GM18511 (cell line): Measurements from ENCODE around the gene MED20.

Experiments used
- ATAC-seq: cut with Tn5 transposase; IDR thresholded peaks from one replicate; pipeline ENCODE4 v1.9.1; 2021; ENCODE audit warnings: mild to moderate bottlenecking, moderate library complexity; ENCODE audit not compliant: unreplicated experiment

Gene MED20

DNA sequence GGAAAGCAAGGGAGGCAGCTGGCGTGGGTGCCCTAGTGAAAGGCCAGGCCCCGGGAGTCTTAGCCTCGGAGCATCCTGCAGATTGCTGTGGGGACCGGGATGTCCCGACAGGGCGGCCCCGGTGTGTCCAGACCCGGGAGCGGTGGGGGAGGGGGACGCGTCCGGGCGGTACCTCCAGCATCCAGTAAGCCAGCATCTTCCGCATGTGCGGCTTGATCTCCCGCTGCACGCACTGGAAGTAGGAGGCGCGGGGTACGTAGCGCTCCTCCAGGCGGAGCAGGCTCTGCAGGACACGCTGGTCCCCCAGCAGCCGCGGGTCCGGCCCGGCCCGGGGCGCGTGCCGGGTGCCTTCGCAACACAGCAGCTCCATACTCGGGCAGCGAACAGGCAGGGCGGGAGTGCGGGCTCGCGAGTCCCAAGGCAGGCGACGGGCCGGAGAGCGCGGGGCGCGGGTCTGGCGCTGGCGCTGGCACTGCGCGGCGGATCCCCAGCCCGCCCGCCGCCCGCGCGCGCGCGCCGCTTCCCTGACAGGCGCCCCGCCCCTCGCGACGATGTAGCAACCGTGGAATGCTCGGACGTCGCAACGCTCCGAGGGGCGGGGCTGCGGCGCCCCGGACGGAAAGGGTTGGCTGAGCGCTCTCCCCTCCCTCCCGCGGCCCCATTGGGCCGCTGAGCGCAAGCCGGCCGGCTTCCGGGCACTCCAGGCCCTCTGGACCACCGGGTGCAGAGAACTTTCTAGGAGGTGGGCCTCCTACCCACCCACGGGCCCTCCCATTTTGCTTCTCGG, 20.5 kb upstream of the MED20 start, which contains the start of gene CCND3:
Gene CCND3 (minus strand): TSS at position 529 of the 787 bp plus-strand sequence. CDS start 159 bp downstream, at position 370.
- peak; percentile 90 for ATAC-seq

DNA sequence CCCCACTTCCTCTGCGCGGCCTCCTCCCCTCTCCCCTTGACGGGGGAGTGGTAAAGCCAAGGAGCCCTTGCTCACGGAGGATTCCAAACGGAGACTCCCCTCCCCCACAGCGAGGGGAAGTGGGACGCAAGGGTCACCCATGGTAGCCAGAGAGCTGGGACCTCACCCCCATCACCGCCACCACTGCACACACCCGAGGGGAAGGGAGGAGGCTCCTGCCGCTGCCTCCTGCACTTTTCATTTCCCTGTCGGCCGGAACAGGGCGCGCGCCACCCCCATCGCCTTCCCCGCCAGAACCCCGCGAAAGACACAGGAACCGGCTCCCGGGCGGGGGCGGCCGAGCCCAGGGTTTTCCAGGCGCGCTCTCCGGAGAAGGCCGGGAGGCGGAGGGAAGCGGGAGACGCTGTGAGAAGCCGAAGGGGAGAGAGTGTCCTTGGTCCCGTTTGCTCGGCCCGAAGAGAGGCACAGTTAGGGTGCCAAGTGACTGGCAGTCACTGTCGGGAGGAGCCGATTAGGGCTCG, 19.9 kb upstream of the MED20 start:
- ATAC-seq: no peak

DNA sequence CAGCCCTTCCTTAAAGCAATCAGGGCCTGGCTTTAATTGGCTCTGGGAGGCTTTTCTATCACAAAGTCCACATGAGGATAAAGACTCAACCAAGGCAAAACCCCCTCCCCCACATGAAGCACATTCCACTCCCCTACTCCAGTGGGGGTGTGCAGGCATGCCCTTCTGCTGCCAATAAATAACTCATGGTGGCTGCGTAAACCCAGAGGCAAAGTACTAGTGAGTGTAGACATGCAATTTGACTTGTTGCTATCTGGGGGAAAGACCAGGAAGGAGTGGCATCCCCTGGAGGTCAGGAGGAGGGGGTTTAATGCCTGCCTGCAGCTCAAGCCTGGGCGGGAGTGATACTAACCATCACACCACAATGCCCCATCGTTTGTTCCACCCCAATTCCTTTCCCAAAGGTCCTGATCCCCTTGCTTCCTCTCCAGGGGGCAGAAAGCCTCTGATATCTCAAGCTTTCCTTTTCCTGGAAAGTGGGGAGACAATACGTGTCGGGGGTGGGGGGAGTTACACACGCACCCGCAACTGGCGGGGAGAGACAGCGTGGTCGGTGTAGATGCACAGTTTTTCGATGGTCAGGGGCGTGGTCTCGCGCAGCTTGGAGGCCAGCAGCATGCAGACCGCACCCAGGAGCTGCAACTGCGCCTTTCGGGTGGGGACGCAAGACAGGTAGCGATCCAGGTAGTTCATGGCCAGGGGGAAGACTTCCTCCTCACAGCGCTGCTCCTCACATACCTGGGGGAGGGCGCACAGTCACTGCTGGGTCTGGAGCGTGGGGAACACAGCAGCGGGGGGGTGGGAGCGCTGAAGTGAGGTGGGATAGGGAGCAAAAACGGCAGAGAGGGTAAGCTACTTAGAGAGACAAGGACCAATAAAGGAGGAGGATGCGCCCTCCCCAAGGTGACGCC, 19.2 kb upstream of the MED20 start:
- ATAC-seq: no peak

DNA sequence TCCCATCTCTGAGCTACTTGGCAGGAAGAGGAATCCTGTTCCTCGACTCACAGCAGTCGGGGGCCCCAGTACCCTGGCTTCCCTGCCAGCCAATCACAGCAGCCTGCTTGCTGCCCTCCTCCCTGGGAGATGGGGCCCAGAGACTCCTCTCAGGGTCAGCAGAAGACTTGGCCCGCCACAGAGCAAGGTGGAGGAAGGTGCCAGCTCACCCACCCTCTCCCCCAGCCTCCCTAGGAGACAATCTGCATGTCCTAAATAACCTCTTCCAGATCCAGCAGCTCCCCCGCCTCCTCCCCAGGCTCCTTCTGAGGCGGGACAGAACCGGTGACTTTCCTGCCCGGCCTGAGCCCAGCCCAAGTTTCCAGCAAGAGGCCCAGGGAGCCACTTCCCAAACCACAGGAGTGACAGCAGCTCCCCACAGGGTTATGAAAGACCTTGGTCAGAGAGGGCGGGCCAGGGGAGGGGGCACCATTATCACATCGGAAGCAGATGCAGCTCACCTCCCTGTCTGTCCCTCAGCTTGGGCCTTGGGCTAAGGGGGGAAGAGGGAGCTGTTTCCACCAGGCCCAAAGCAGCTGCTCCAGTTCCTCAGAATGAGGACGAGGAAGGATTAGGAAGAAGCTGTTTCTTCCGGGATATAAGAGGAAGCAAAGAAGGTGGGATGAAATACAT, 18.4 kb upstream of the MED20 start:
- ATAC-seq: no peak

DNA sequence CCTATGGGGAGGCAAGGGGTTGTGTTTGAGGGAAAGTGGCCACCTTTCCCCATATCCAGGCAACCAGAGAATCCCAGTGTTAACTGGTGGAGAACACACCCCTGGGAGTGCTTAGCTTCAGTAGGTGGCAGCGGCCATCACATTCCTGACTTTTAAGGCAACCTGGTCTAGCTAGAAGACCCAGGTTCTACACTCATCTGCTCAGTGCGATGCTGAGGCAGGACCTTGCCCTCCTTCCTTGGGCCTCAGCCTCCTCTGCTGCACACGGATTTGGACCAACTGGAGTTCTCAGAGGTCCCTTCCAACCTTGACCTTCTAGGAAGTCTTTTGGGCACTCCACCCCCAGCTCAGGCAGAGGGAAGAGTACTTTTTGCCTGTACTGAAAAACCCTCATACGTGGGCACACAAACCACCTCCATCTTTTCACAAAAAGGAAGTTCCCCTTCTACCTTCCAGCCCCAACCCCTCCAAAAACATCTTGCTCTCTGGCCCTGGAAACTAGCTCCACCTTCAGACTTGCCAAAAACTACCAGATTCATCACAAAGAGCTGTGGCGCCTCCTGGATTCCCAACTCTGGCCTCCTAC, 17.7 kb upstream of the MED20 start:
- ATAC-seq: no peak

DNA sequence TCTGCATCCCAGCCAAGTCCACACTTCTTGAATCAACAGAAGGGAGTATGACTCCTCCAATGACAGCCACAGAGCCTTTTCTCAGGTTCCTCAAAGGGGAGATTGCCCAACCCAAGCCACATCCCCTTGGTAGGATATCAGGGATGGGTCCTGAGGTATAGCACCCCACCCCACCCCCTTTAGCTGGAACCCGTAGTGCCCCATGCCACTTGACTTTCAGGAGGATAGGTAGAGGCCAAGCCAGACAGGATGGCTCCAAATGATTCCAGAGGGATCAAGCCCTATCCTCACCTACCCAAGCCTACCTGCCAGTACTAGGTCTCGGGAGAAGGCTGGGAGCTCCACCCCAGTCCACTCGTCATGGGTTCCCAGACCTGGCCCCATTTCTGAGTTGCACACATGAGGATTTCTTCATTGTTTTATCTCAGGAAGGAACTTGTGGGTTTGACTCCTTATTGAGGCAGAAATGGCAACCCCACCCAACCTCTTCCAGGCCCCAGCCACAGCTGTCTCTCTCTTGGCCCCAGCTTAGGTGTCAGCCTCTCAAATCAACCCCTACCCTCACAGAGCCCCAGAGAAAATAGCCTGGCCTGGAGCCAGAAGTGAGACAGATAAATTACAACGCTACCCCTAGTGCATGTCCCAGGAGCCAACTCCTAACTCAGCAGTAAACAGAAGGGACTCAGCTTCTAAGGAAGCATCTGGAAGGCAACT, 17.1 kb upstream of the MED20 start:
- no peak for ATAC-seq

DNA sequence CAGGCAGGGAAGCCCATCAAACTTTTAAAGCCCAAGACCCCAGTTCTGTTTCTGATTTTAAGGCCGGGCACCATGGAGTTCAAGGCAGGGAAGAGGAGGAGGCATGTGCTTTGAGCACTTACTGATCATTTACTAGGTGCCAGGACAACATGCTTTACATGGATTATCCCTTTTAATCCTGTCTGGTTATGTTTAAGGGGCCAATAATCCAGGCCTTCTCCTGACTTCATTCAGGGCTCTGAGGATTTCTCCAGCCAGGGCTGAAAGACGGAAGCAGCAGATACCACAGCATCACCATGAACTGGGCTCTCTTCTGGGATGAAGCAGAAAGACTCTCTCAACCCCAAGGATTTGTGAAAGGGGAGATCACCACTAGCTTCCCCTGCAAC, 16.5 kb upstream of the MED20 start:
- ATAC-seq: no peak

DNA sequence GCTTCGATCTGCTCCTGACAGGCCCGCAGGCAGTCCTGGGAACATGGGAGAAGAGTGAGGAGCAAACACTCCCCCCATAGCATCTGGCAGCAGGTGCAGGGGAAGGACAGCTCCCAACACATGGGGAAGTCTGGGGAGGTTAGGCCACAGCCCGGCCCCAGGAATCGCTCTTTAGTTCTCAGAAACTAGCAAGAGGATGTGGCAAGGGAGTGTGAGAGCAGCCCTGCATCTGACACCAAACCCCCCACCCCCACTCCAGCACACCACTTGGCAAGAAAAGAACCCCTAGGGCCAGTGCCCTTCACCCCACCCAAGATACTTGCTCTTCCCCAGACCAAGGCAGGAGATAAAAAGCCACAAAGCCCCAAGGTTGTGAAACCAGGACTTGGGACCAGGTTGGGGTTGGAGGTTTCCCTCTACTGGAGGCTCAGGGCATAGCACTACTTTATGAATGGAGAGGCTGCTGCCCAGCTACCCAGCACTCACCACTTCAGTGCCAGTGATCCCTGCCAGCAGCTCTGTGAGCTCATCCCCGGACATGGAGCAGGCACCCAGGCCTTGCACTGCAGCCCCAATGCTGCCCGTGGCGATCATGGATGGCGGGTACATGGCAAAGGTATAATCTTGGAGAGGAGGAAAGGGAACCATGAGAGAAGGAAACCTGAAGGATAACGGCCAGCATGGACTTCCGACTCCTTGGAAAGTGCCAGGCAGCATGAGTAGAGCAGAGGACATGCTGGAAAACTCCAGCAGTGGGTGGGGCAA, 15.3 kb upstream of the MED20 start:
- ATAC-seq: peak; percentile 64

DNA sequence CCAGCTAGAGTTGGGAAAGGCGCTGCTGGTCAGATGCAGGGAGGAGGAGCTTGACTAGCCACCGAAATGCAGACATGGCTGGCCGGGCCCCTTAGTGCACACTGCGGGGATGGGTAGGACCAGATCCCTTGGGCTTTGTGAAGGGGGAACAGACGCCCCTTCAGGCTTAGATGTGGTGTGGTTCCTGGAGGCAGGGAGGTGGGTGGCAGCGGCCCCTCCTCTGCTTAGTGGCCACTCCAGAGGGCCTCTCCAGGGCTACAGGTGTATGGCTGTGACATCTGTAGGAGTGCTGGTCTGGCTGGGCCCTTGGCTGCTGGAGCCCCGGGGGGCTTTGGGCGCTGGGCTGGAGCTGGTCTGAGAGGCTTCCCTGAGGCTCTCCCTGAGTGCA, 14.7 kb upstream of the MED20 start:
- ATAC-seq: peak; percentile 14

DNA sequence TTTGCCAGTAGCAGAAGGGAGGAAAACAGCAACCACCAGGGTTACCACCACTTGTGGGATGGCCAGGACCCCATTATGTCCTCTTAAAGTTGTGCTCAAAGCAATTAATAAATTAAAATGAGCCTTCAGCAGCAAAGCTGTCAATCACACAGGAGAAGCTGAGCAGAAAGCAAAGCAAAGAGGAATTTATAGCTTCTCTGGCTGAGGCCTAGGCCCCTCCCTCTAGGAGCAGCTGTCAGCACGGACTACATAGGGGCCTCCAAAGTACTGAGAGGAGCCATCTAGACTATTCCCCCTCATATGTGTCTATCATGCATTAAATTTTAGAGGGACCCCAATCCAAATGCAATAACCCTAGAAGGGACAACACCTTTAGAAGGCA, 14.2 kb upstream of the MED20 start:
- no peak for ATAC-seq

DNA sequence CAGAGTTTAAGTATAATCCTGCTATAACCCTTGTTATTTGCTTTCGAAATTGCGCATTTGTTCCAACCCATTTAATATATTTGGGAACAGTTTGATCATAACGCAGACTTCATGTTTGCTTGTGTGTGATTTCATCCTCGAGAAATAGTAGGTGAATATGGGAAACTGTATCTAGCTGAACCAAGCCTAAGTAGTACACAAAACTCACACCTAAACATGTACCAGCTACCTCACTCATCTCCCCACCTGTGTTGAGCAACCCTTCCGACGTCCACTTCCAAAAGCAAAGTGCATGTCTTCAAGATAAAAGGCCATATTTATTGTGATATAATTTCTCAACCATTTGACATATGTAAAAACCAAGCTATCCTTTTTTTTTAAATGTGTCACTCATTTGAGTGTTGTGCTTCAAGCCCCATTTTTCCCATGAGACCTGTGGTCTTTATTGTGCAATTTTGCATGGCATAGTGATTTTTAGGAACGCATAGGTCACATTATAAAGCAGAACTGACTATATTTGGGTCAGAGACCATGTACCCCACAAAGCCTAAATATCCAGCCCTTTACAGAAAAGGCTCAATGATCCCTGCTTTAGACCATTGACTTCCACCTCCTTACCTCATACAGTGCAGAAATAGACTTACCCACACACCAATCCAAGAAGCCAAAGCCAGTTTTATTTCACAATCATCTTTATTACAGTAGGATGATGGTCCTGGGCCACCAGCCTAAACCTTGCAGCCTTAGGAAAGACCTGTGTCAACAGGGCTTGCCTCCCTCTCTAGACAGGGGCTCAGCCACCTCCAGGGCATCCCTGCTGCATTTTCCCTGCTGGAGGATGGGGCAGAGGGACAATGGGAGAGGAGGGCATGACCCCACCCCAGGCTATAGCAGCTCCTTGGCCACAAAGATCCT, 13.6 kb upstream of the MED20 start:
- no peak for ATAC-seq

DNA sequence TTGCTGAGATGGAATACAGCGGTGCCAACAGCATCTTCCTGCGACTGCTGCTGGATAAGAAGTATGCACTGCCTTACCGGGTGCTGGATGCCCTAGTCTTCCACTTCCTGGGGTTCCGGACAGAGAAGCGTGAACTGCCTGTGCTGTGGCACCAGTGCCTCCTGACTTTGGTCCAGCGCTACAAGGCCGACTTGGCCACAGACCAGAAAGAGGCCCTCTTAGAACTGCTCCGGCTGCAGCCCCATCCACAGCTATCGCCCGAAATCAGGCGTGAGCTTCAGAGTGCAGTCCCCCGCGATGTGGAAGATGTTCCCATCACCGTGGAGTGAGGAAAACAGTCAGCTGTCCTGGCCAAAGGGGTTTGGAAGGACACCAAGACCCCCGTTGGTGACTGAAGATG, 11.4 kb upstream of the MED20 start:
- ATAC-seq: no peak

DNA sequence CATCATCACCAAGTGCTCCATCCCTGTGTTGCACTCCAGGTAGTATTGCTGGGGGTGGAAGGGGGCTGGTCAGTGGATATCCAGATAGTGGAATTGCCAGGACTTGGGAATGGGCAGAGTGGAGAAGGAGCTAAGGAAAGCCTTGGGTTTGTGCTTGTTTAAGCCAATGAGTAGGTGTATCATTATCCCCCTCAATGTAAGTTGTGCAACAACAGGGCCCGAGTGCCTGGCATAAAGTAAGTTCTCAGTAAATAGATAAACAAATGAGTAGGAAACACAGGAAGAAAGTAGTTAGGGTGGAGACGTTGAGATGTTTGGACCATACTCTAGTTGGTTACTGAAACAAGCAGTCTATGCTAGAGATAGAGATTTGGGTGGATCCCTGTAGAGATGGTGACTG, 10.9 kb upstream of the MED20 start:
- no peak for ATAC-seq

DNA sequence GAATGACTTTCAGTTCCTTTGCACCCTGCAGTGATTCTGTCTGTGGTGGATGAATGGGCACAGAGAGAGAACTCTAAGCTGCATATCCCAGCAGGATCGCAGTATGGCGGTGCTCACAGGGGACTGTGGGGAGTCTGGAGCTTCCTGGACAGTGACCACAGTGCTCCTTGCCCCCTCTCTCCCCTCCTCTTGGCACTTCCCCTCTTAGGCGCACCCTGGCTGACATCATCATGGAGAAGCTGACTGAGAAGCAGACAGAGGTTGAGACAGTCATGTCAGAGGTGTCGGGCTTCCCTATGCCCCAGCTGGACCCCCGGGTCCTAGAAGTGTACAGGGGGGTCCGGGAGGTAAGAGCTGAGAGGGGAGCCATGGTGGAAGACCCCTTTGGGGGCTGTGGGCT, 9.0 kb upstream of the MED20 start:
- no peak for ATAC-seq

DNA sequence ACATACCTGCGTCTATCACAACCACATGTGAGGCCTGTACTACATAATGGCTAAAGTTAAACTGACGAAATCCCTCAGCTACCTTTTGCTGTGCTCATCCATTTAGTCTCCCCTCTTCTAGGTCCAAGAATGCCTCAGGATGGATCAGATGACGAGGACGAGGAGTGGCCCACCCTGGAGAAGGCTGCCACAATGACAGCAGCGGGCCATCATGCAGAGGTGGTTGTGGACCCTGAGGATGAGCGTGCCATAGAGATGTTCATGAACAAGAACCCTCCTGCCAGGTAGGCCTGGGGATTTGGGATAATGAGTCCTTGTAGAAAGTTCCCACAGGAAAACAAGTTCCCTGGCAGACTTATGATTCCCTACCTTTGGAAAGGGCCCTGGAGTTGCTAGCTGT, 6.3 kb upstream of the MED20 start:
- ATAC-seq: no peak

DNA sequence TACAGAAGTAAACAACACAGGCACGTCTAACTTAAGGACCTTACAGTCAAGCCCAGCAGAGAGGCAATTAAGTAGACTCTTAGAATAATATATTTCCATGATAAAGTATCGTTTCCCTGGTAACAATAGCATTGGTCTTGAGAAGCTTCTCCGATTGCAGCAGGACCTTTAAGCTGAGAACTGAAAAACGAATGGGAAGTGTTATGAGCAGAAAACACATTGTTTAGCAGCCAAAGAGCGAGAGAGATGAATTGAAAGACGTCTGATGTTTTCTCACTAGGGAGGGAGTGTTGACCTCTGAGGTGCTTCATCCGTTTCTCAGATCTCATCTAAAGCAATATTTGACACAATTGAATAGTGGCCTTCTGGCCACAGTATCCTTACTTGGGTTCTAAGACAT, 1.2 kb upstream of the MED20 start:
- ATAC-seq: no peak

DNA sequence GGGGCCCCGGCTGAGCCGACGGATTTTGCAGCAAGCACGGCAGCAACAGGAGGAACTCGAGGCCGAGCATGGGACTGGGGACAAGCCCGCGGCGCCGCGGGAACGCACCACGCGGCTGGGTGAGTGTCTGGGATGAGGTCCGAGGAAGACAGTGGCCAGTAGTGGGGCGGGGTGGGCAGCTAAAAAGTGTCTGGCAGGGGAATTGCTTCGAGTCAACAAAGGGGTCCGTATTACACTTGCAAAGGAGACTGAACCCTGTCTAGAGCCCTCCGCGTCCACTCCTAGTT, 716 bp upstream of the MED20 start:
- ATAC-seq: peak; percentile 14

DNA sequence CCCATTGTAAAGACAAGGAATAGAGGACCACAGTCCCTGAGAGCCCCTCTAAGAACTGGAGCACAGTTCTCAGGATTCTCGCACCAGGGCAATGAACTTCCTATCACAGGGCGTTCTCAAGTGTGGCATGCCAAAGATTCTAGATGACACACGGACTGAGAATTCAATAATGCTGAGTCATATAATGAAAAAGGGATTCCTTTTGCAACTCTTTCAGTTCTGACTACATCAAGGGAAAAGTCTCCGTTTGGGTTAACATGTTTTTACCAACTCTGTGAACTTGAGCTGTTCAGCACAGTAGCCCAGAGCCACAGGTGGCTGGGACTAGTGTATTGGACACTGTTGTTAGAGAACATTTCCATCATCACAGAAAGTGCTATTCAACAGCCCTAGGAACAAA, 3.4 kb downstream of the MED20 start:
- ATAC-seq: no peak
